Sigmoid colon (tissue), 7 donors: ENCODE measurements around the gene NAP1L4. TPM values are rescaled to one million over a fixed set of nuclear protein-coding genes. Genes with fewer than 3 reads are reported as not detected.

Source experiments
- DNase-seq: peaks from one replicate; pipeline ENCODE4 v3.0.0-alpha.2; 2019
- H3K27ac ChIP-seq, 4 donors: fragments of 200-600 bp; sonication (generic); one replicate each; pipeline ENCODE4 v1.5.1; 2016 to 2019; ENCODE audit warnings: mild to moderate bottlenecking in 1 of 4
- H3K27me3 ChIP-seq, 3 donors: fragments of 200-600 bp; sonication (generic); one replicate each; pipeline ENCODE4 v1.5.1; 2019; ENCODE audit warnings: mild to moderate bottlenecking in 1 of 3
- H3K36me3 ChIP-seq, 4 donors: fragments of 200-600 bp; sonication (generic); one replicate each; pipeline ENCODE4 v1.5.1; 2016 to 2019
- H3K4me1 ChIP-seq, 4 donors: fragments of 200-600 bp; sonication (generic); one replicate each; pipeline ENCODE4 v1.5.1; 2017 to 2019
- H3K4me3 ChIP-seq, 4 donors: fragments of 200-600 bp; sonication (generic); one replicate each; pipeline ENCODE4 v1.5.1; 2017 to 2019; ENCODE audit warnings: mild to moderate bottlenecking in 2 of 4, moderate library complexity in 1 of 4
- H3K9me3 ChIP-seq, 4 donors: fragments of 200-600 bp in 3 of 4; sonication (generic) in 3 of 4; one replicate each; pipeline versions ENCODE4 v1.5.1 to v1.6.1; 2013 to 2019
- EP300 ChIP-seq, 4 donors: sonication (generic); formaldehyde crosslinking; IDR thresholded peaks; one replicate each; pipeline ENCODE4 v1.6.1; 2017; ENCODE audit warnings: antibody characterized with exemption in 4 of 4
- POLR2A ChIP-seq, 2 donors: fragments of 450-650 bp; IDR thresholded peaks; one replicate each; pipeline ENCODE4 v1.6.1; 2016; ENCODE audit warnings: antibody characterized with exemption in 2 of 2, mild to moderate bottlenecking in 2 of 2, moderate library complexity in 2 of 2
- POLR2AphosphoS5 ChIP-seq, 4 donors: sonication (generic); formaldehyde crosslinking; IDR thresholded peaks; one replicate each; pipeline ENCODE4 v1.6.1; 2017; ENCODE audit warnings: antibody characterized with exemption in 4 of 4
- WGBS, 2 donors: extraction: QIAGEN DNeasy Blood & Tissue Kit; methylation state at CpG; one replicate each; pipeline ENCODE4 v1.1.7; 2013; 5-methylcytosine and 5-hydroxymethylcytosine counted together
- intact Hi-C: fragments of 100-400 bp; cut with DNase I; formaldehyde crosslinking; loops from one replicate; pipeline ENCODE4 v1.15.1; 2023
- polyA plus RNA-seq, 3 donors: library from polyadenylated mRNA; stranded (reverse); fragments of 200-250 nt; gene quantifications; one replicate each; pipeline ENCODE4 v1.2.3, GENCODE V29; 2013
- total RNA-seq, 4 donors: library from RNA; depleted of rRNA; stranded (reverse); fragments of >200 nt; gene quantifications; one replicate each; pipeline ENCODE4 v1.1.0, GENCODE V29; 2016
- TF ChIP-seq, protein P1 (sequence below), 4 experiments: fragments of 450-650 bp in 3 of 4; fragments of 200-600 bp in 1 of 4; IDR thresholded peaks; one replicate each; pipeline ENCODE4 v1.5.1; 2016 to 2019; ENCODE audit warnings: antibody characterized with exemption in 4 of 4, mild to moderate bottlenecking in 3 of 4, moderate library complexity in 2 of 4
- donor health status: healthy with polysubstance abuse.
- donor health status: Bipolar disorder and iron deficiency.
- donor health status: healthy.

Gene NAP1L4
- total and polyA plus RNA-seq, 7 donors, result 55.9 to 102 (median 88.7) TPM

DNA sequence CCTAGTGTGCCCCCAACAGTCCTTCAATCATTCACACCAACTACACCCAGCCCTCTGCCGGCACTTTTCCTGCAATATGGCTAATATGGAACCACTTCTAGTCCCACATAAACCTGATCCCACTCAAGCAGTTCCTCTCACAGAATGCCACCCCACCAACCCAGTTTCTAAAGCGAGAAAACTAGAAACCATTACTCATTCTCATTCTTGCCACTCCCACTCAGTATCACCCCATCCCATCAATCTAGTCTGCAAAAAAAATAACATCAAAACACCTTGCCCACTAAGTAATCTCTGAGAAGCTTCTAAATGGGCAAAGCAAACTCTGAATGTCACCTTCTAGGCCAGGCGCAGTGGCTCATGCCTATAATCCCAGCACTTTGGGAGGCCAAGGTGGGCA lies 17.9 kb downstream of the NAP1L4 start:
- intact Hi-C loops, result no loop called here
- Histone ChIP-seq H3K9me3 (no peaks in the 10 kb centered on the region), H3K27me3 (no peaks in the 10 kb centered on the region), H3K4me1 (no peaks in the 10 kb centered on the region), H3K4me3 (no peak overlapping the region), H3K36me3 (peaks cover 32 to 100% (median 56%) of the 10 kb centered on the region in 4 donors), H3K27ac (no peak overlapping the region)
- TF ChIP-seq, protein P1, sequence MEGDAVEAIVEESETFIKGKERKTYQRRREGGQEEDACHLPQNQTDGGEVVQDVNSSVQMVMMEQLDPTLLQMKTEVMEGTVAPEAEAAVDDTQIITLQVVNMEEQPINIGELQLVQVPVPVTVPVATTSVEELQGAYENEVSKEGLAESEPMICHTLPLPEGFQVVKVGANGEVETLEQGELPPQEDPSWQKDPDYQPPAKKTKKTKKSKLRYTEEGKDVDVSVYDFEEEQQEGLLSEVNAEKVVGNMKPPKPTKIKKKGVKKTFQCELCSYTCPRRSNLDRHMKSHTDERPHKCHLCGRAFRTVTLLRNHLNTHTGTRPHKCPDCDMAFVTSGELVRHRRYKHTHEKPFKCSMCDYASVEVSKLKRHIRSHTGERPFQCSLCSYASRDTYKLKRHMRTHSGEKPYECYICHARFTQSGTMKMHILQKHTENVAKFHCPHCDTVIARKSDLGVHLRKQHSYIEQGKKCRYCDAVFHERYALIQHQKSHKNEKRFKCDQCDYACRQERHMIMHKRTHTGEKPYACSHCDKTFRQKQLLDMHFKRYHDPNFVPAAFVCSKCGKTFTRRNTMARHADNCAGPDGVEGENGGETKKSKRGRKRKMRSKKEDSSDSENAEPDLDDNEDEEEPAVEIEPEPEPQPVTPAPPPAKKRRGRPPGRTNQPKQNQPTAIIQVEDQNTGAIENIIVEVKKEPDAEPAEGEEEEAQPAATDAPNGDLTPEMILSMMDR (IDR thresholded peaks at IDR 0.05), result no peak
- TF ChIP-seq POLR2AphosphoS5 (IDR thresholded peaks at IDR 0.05) (no peak), EP300 (IDR thresholded peaks at IDR 0.05) (no peak), POLR2A (IDR thresholded peaks at IDR 0.05) (no peak)
- WGBS, 2 donors, result 96% methylated on average over 3 of the region's 3 CpGs
- no peak for DNase-seq

DNA sequence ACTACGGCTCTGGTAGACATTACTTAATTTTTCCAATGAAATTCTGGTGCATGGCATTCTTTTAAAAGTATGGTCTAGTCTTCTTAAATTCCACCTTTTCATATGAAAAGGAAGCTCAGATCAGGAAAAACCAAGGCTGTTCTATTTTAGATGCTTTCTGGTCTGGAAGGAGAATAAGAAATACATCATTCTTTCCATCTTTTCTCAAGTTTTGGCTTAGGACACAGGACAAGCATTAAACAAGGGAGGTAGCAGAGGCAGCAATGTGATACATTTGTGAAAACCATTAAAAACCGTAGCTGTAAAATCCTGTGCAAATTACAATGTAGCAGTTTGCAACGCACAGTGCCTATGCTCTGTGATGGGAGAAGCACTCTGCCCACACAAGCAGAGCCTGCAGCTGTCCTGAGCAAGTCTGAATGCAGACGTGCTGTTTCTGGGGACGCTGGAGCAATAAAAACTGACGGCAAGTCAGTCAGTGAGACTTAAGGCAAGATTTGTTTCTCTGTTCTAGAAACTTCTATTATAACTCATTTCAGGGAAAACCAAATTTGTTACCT lies 23.7 kb downstream of the NAP1L4 start:
- no peaks in the 10 kb centered on the region for H3K27me3 ChIP-seq
- no peaks in the 10 kb centered on the region for H3K9me3 ChIP-seq
- no peak overlapping the region for H3K4me3 ChIP-seq
- H3K36me3 ChIP-seq, result peaks cover 39 to 100% (median 69%) of the 10 kb centered on the region in 4 donors
- no peak for DNase-seq
- no peaks in the 10 kb centered on the region for H3K4me1 ChIP-seq
- intact Hi-C loops, result no loop called here
- WGBS, 2 donors, result 73 to 76% methylated on average over 6 of the region's 6 CpGs
- TF ChIP-seq POLR2AphosphoS5 (IDR thresholded peaks at IDR 0.05) (no peak), POLR2A (IDR thresholded peaks at IDR 0.05) (no peak), EP300 (IDR thresholded peaks at IDR 0.05) (no peak)
- TF ChIP-seq, protein P1 (IDR thresholded peaks at IDR 0.05), result no peak
- H3K27ac ChIP-seq, result no peak overlapping the region

DNA sequence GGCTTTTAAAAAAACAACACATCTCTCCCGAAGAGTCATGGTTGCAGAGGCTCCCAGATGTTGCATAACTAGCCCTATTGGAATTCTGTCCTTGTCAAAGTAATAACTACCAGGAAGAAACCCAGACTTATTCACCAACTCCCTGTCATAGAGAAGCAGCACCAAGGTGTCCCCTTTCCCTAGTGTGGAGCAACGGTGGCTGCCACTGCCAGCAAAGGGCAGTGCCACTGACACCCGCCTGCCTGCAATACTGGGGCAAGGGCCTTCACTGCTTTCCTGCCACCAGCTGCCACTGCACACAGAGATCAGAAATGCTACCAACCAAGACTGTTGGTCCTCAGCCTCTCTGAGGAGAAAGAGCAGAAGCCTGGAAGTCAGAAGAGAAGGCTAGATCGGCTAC lies 27.3 kb downstream of the NAP1L4 start:
- intact Hi-C loops, result no loop called here
- TF ChIP-seq, protein P1 (IDR thresholded peaks at IDR 0.05), result no peak
- TF ChIP-seq POLR2A (IDR thresholded peaks at IDR 0.05), result no peak
- no peak for TF ChIP-seq POLR2AphosphoS5 (IDR thresholded peaks at IDR 0.05)
- no peak for TF ChIP-seq EP300 (IDR thresholded peaks at IDR 0.05)
- H3K27ac ChIP-seq, result no peak overlapping the region
- DNase-seq, result no peak
- WGBS, 2 donors, result 84 to 92% methylated on average over 4 of the region's 4 CpGs
- no peak overlapping the region for H3K4me3 ChIP-seq
- no peaks in the 10 kb centered on the region for H3K4me1 ChIP-seq
- H3K27me3 ChIP-seq, result no peaks in the 10 kb centered on the region
- no peaks in the 10 kb centered on the region for H3K9me3 ChIP-seq
- H3K36me3 ChIP-seq, result peaks cover 24 to 91% (median 72%) of the 10 kb centered on the region in 4 donors

DNA sequence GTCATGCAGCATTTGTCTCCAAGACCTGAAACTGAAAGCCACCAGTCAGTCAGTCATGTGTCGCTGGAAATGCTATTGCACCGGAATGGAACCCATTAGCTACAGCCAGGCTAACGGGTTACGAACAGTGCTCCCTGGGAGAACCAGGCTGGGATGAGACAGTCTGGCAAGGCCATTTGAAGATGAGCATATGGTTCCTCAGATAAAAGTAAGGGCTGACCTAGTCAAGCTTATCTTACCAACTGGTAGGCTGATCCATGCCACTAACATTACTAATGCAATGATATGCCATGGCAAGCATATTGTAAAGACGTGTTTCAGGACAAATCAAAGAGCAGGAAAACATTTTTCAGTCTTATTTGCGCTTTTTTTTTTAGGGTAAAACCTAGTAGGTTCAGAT lies 28.4 kb downstream of the NAP1L4 start:
- H3K4me3 ChIP-seq, result no peak overlapping the region
- intact Hi-C loops, result no loop called here
- no peak for DNase-seq
- 88 to 96% methylated on average over 6 of the region's 6 CpGs for WGBS, 2 donors
- no peaks in the 10 kb centered on the region for H3K4me1 ChIP-seq
- H3K36me3 ChIP-seq, result peaks cover 17 to 91% (median 67%) of the 10 kb centered on the region in 4 donors
- H3K27ac ChIP-seq, result no peak overlapping the region
- H3K27me3 ChIP-seq, result no peaks in the 10 kb centered on the region
- H3K9me3 ChIP-seq, result no peaks in the 10 kb centered on the region
- TF ChIP-seq POLR2A (IDR thresholded peaks at IDR 0.05), result no peak
- TF ChIP-seq, protein P1 (IDR thresholded peaks at IDR 0.05), result no peak
- no peak for TF ChIP-seq EP300 (IDR thresholded peaks at IDR 0.05)
- no peak for TF ChIP-seq POLR2AphosphoS5 (IDR thresholded peaks at IDR 0.05)
